ENCODE measurements around the gene CRAMP1. TPM values are rescaled to one million over a fixed set of nuclear protein-coding genes. Genes with fewer than 3 reads are reported as not detected.

The CRAMP1 gene
- total RNA-seq, 2 donors from 2014 or later: 29.2 to 40.0 TPM

DNA sequence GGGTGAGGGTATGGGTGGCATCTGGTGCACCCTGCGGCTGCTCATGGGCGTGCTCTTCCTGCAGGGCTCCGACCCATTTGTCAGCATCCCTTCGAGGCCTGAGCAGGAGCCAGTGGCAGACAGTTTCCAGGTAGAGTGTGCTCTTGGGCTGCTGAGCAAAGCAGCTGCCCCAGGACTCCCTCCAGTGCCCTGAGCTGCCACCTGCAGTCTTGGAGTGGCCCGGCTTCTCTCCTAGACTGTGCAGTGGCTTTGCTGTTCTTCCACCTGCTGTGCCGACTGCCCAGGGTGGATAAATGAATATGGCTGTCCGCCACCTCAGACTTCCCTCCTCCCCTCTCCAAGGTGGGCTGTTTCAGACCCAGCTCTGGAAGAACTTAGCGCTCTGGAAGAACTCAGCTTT is 55.1 kb downstream of the CRAMP1 start:
- H3K27me3 Mint-ChIP-seq (ENCODE audit: insufficient read depth): no peaks in the 10 kb centered on the region
- H3K36me3 Mint-ChIP-seq (ENCODE audit: low read depth): peaks cover 89% of the 10 kb centered on the region
- H3K9me3 ChIP-seq (ENCODE audit: control insufficient read depth, low read length): no peaks in the 10 kb centered on the region
- H3K36me3 ChIP-seq (ENCODE audit: control insufficient read depth, insufficient read depth, low read length): peaks cover 95% of the 10 kb centered on the region
- TF ChIP-seq, protein P1, sequence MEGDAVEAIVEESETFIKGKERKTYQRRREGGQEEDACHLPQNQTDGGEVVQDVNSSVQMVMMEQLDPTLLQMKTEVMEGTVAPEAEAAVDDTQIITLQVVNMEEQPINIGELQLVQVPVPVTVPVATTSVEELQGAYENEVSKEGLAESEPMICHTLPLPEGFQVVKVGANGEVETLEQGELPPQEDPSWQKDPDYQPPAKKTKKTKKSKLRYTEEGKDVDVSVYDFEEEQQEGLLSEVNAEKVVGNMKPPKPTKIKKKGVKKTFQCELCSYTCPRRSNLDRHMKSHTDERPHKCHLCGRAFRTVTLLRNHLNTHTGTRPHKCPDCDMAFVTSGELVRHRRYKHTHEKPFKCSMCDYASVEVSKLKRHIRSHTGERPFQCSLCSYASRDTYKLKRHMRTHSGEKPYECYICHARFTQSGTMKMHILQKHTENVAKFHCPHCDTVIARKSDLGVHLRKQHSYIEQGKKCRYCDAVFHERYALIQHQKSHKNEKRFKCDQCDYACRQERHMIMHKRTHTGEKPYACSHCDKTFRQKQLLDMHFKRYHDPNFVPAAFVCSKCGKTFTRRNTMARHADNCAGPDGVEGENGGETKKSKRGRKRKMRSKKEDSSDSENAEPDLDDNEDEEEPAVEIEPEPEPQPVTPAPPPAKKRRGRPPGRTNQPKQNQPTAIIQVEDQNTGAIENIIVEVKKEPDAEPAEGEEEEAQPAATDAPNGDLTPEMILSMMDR (conservative IDR thresholded peaks at IDR 0.05): no peak
- no peak overlapping the region for H3K4me3 ChIP-seq (ENCODE audit: low read length)
- DNase-seq: no peak
- WGBS, 2 experiments (ENCODE audit: insufficient coverage in 1 of 2, insufficient read length in 1 of 2): 95 to 97% methylated on average over 6 to 8 of the region's 8 CpGs
- no peak overlapping the region for H3K9ac ChIP-seq (ENCODE audit: extremely low read depth, low read length, poor library complexity, severe bottlenecking)
- no peaks in the 10 kb centered on the region for H3K4me1 Mint-ChIP-seq
- no peaks in the 10 kb centered on the region for H3K27me3 ChIP-seq (ENCODE audit: control insufficient read depth, insufficient read depth, low read length, poor library complexity, severe bottlenecking)
- no peak overlapping the region for H3K27ac Mint-ChIP-seq
- no peaks in the 10 kb centered on the region for H3K4me1 ChIP-seq (ENCODE audit: control insufficient read depth, insufficient read depth, low read length)
- no peaks in the 10 kb centered on the region for H3K9me3 Mint-ChIP-seq
- H3K27ac ChIP-seq (ENCODE audit: low read depth, low read length): no peak overlapping the region
- H3K4me3 Mint-ChIP-seq: no peak overlapping the region

DNA sequence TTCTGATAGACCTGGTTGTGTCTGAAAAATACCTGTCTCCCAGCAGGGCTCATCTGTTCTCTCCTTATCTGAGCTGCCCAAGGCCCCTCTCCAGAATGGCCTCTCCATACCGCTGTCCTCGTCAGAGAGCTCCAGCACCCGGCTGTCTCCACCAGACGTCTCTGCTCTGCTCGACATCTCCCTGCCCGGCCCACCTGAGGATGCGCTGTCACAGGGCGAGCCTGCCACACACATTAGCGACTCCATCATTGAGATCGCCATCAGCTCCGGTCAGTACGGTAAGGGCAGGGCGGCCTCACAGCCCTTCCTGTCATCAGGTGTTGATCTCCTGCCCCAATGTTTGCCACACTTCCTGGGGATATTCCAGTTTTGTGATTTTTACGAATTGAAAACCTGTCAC is 55.8 kb downstream of the CRAMP1 start:
- Histone ChIP-seq H3K27ac (ENCODE audit: low read depth, low read length) (no peak overlapping the region), H3K4me3 (ENCODE audit: low read length) (no peak overlapping the region), H3K9ac (ENCODE audit: extremely low read depth, low read length, poor library complexity, severe bottlenecking) (no peak overlapping the region), H3K36me3 (ENCODE audit: control insufficient read depth, insufficient read depth, low read length) (peaks cover 95% of the 10 kb centered on the region), H3K9me3 (ENCODE audit: control insufficient read depth, low read length) (no peaks in the 10 kb centered on the region), H3K4me1 (ENCODE audit: control insufficient read depth, insufficient read depth, low read length) (no peaks in the 10 kb centered on the region), H3K27me3 (ENCODE audit: control insufficient read depth, insufficient read depth, low read length, poor library complexity, severe bottlenecking) (no peaks in the 10 kb centered on the region)
- no peaks in the 10 kb centered on the region for H3K4me1 Mint-ChIP-seq
- no peak for DNase-seq
- H3K36me3 Mint-ChIP-seq (ENCODE audit: low read depth): peaks cover 90% of the 10 kb centered on the region
- no peak overlapping the region for H3K4me3 Mint-ChIP-seq
- H3K9me3 Mint-ChIP-seq: no peaks in the 10 kb centered on the region
- 94 to 96% methylated on average over 14 of the region's 14 CpGs for WGBS, 2 experiments (ENCODE audit: insufficient coverage in 1 of 2, insufficient read length in 1 of 2)
- TF ChIP-seq, protein P1 (conservative IDR thresholded peaks at IDR 0.05): no peak
- no peaks in the 10 kb centered on the region for H3K27me3 Mint-ChIP-seq (ENCODE audit: insufficient read depth)
- H3K27ac Mint-ChIP-seq: no peak overlapping the region

GRCh38 chr16:1668612-1669319 is 56.6 kb downstream of the CRAMP1 start:
- H3K36me3 Mint-ChIP-seq (ENCODE audit: low read depth): peaks cover 90% of the 10 kb centered on the region
- peaks cover 95% of the 10 kb centered on the region for H3K36me3 ChIP-seq (ENCODE audit: control insufficient read depth, insufficient read depth, low read length)
- H3K27me3 ChIP-seq (ENCODE audit: control insufficient read depth, insufficient read depth, low read length, poor library complexity, severe bottlenecking): no peaks in the 10 kb centered on the region
- no peak overlapping the region for H3K27ac ChIP-seq (ENCODE audit: low read depth, low read length)
- 91 to 96% methylated on average over 16 to 22 of the region's 23 CpGs for WGBS, 2 experiments (ENCODE audit: insufficient coverage in 1 of 2, insufficient read length in 1 of 2)
- no peak overlapping the region for H3K27ac Mint-ChIP-seq
- no peak for DNase-seq
- no peaks in the 10 kb centered on the region for H3K9me3 ChIP-seq (ENCODE audit: control insufficient read depth, low read length)
- H3K4me3 ChIP-seq (ENCODE audit: low read length): no peak overlapping the region
- no peaks in the 10 kb centered on the region for H3K4me1 ChIP-seq (ENCODE audit: control insufficient read depth, insufficient read depth, low read length)
- H3K9me3 Mint-ChIP-seq: no peaks in the 10 kb centered on the region
- H3K9ac ChIP-seq (ENCODE audit: extremely low read depth, low read length, poor library complexity, severe bottlenecking): no peak overlapping the region
- H3K4me1 Mint-ChIP-seq: no peaks in the 10 kb centered on the region
- TF ChIP-seq, protein P1 (conservative IDR thresholded peaks at IDR 0.05): no peak
- H3K27me3 Mint-ChIP-seq (ENCODE audit: insufficient read depth): no peaks in the 10 kb centered on the region
- H3K4me3 Mint-ChIP-seq: no peak overlapping the region
